HFFc6 (cell line): ENCODE measurements around the gene NHLRC4. TPM values are rescaled to one million over a fixed set of nuclear protein-coding genes. Genes with fewer than 3 reads are reported as not detected.

Experiments used
- DNase-seq: peaks from one replicate; pipeline ENCODE4 v3.0.0-alpha.2; 2018
- H3K27ac Mint-ChIP-seq: 2 replicates; pipeline ENCODE4 v1.8.0; 2020; ENCODE audit warnings: mild to moderate bottlenecking, mixed read lengths
- H3K27me3 Mint-ChIP-seq: 2 replicates; pipeline ENCODE4 v1.8.0; 2021; ENCODE audit warnings: mild to moderate bottlenecking, moderate library complexity, mixed read lengths; ENCODE audit not compliant: insufficient read depth
- H3K36me3 Mint-ChIP-seq: 2 replicates; pipeline ENCODE4 v1.8.0; 2021; ENCODE audit warnings: low read depth, mixed read lengths
- H3K4me1 Mint-ChIP-seq: 2 replicates; pipeline ENCODE4 v1.8.0; 2020; ENCODE audit warnings: low read depth, mixed read lengths
- H3K4me3 Mint-ChIP-seq: 2 replicates; pipeline ENCODE4 v1.8.0; 2020; ENCODE audit warnings: mild to moderate bottlenecking, moderate library complexity, mixed read lengths
- H3K9me3 Mint-ChIP-seq: 2 replicates; pipeline ENCODE4 v1.8.0; 2020; ENCODE audit warnings: mild to moderate bottlenecking, mixed read lengths
- microRNA-seq: library from miRNA; unstranded; fragments of <30 nt; microRNA quantifications from one replicate; pipeline ENCODE4, GENCODE V29; 2019
- total RNA-seq, 6 experiments: library from RNA; stranded (reverse); fragmentation: NEBNext Ultra II Directional; extraction: Animal tissue kit (Norgen Biotek cat#: 25700); gene quantifications; 2 replicates in 1 of 6; 3 replicates in 5 of 6; pipeline ENCODE4 v1.2.3, GENCODE V29; 2021
- TF ChIP-seq, protein P1 (sequence below): fragments of 200-600 bp; sonication (generic); IDR thresholded peaks from 2 replicates; pipeline ENCODE4 v1.5.0; 2021; ENCODE audit warnings: antibody characterized with exemption, mild to moderate bottlenecking

Gene NHLRC4
- total RNA-seq, 6 experiments from 2014 or later: 0.24 to 0.58 (median 0.28) TPM; not detected in 1

DNA sequence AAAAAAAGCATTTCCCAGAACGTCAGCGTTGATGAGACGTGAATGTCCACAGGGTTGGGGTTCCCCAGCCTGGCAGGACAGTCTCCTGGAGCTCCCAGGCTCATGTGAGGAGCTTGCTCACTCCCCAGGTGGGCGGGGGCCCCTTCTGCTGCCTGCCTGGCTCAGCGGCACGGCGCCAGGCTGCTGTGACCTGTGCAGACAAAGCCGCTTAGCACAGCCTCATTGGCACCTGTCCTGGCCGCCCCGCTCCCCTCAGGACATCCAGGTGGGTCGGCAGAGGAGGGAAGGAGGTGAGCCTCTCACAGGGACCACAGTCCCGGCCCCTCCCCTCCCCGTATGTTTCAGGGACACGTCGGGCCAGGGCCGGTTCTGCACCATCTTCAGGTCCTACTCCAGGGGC is 51.0 kb downstream of the NHLRC4 start:
- DNase-seq: no peak
- peaks cover 16% of the 10 kb centered on the region for H3K9me3 Mint-ChIP-seq
- no peak overlapping the region for H3K27ac Mint-ChIP-seq
- TF ChIP-seq, protein P1, sequence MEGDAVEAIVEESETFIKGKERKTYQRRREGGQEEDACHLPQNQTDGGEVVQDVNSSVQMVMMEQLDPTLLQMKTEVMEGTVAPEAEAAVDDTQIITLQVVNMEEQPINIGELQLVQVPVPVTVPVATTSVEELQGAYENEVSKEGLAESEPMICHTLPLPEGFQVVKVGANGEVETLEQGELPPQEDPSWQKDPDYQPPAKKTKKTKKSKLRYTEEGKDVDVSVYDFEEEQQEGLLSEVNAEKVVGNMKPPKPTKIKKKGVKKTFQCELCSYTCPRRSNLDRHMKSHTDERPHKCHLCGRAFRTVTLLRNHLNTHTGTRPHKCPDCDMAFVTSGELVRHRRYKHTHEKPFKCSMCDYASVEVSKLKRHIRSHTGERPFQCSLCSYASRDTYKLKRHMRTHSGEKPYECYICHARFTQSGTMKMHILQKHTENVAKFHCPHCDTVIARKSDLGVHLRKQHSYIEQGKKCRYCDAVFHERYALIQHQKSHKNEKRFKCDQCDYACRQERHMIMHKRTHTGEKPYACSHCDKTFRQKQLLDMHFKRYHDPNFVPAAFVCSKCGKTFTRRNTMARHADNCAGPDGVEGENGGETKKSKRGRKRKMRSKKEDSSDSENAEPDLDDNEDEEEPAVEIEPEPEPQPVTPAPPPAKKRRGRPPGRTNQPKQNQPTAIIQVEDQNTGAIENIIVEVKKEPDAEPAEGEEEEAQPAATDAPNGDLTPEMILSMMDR: no peak
- no peak overlapping the region for H3K4me3 Mint-ChIP-seq
- H3K36me3 Mint-ChIP-seq: peaks cover 18% of the 10 kb centered on the region
- H3K27me3 Mint-ChIP-seq: no peaks in the 10 kb centered on the region
- H3K4me1 Mint-ChIP-seq: peaks cover 16% of the 10 kb centered on the region; the same call in 1 of the 2 replicates

Small RNAs within 50 kb of the gene (microRNA-seq; reads per million reads assigned to microRNA genes)
- gene MIR3176 (41.7 reads per million, percentile 36 among the genes with 10 or more reads in this experiment), gene MIR5587 (2.3 reads per million)

Other genes with a start within 250 kb of the NHLRC4 start
- gene AXIN1, start 214.3 kb upstream of the NHLRC4 start, total RNA-seq: 10 to 100 TPM; 13.6 to 16.7 (median 14.7) TPM
- gene MRPL28, start 196.5 kb upstream of the NHLRC4 start, total RNA-seq: 100 to 1,000 TPM; 105 to 131 (median 129) TPM
- gene PGAP6, start 185.0 kb upstream of the NHLRC4 start, total RNA-seq: 10 to 100 TPM; 50.6 to 69.7 (median 59.7) TPM
- 100 to 1,000 TPM; 153 to 276 (median 158) TPM for gene NME4, start 169.8 kb upstream of the NHLRC4 start, total RNA-seq
- 10 to 100 TPM; 14.0 to 20.3 (median 16.0) TPM for gene DECR2, start 165.1 kb upstream of the NHLRC4 start, total RNA-seq
- 10 to 100 TPM; 30.3 to 36.9 (median 33.9) TPM for gene RAB11FIP3, start 141.4 kb upstream of the NHLRC4 start, total RNA-seq
- gene CAPN15, start 39.3 kb upstream of the NHLRC4 start, total RNA-seq: 10 to 100 TPM; 35.3 to 41.4 (median 40.2) TPM
- gene PRR35, start 6.6 kb upstream of the NHLRC4 start, total RNA-seq: not detected
- gene PIGQ, start 3.0 kb downstream of the NHLRC4 start, total RNA-seq: 10 to 100 TPM; 30.4 to 39.5 (median 35.4) TPM
- gene RAB40C, start 23.1 kb downstream of the NHLRC4 start, total RNA-seq: 10 to 100 TPM; 11.3 to 14.8 (median 12.2) TPM
- gene WFIKKN1, start 64.0 kb downstream of the NHLRC4 start, total RNA-seq: under 1 TPM in 2 of 6 experiments, not detected in 4; 0.02 to 0.14 TPM
- gene METTL26, start 69.3 kb downstream of the NHLRC4 start, total RNA-seq: 100 to 1,000 TPM in 5 of 6 experiments, 10 to 100 TPM in 1; 91.6 to 115 (median 105) TPM
- gene MCRIP2, start 74.8 kb downstream of the NHLRC4 start, total RNA-seq: 10 to 100 TPM; 18.8 to 30.8 (median 24.2) TPM
- gene WDR90, start 82.4 kb downstream of the NHLRC4 start, total RNA-seq: 10 to 100 TPM; 11.6 to 19.0 (median 17.7) TPM
- gene RHOT2, start 101.1 kb downstream of the NHLRC4 start, total RNA-seq: 10 to 100 TPM; 73.9 to 93.4 (median 84.8) TPM
- gene RHBDL1, start 108.7 kb downstream of the NHLRC4 start, total RNA-seq: 1 to 10 TPM; 1.4 to 2.3 (median 1.7) TPM
- 100 to 1,000 TPM; 128 to 161 (median 141) TPM for gene STUB1, start 113.4 kb downstream of the NHLRC4 start, total RNA-seq
- gene JMJD8, start 117.3 kb downstream of the NHLRC4 start, total RNA-seq: 10 to 100 TPM in 2 of 6 experiments, 1 to 10 TPM in 4; 7.6 to 10.6 (median 9.3) TPM
- gene WDR24, start 123.4 kb downstream of the NHLRC4 start, total RNA-seq: 1 to 10 TPM; 8.1 to 9.9 (median 8.7) TPM
- under 1 TPM in 1 of 6 experiments, not detected in 5; 0.05 TPM for gene FBXL16, start 138.8 kb downstream of the NHLRC4 start, total RNA-seq
- 100 to 1,000 TPM in 1 of 6 experiments, 10 to 100 TPM in 5; 61.5 to 103 (median 70.4) TPM for gene METRN, start 148.1 kb downstream of the NHLRC4 start, total RNA-seq
- 10 to 100 TPM; 50.1 to 57.7 (median 54.7) TPM for gene ANTKMT, start 154.1 kb downstream of the NHLRC4 start, total RNA-seq
- 1 to 10 TPM; 2.2 to 4.1 (median 3.4) TPM for gene CCDC78, start 159.4 kb downstream of the NHLRC4 start, total RNA-seq
- 10 to 100 TPM; 11.4 to 16.6 (median 14.1) TPM for gene HAGHL, start 160.1 kb downstream of the NHLRC4 start, total RNA-seq
- 10 to 100 TPM; 16.9 to 20.5 (median 18.0) TPM for gene CIAO3, start 174.0 kb downstream of the NHLRC4 start, total RNA-seq
- gene MSLN, start 193.7 kb downstream of the NHLRC4 start, total RNA-seq: under 1 TPM; 0.17 to 0.61 (median 0.36) TPM
- gene RPUSD1, start 221.4 kb downstream of the NHLRC4 start, total RNA-seq: 10 to 100 TPM; 23.8 to 32.8 (median 25.8) TPM
- 10 to 100 TPM; 15.2 to 31.7 (median 26.0) TPM for gene CHTF18, start 221.6 kb downstream of the NHLRC4 start, total RNA-seq
- not detected for gene GNG13, start 233.7 kb downstream of the NHLRC4 start, total RNA-seq